ENCODE results near the gene FMNL1.

DNA sequence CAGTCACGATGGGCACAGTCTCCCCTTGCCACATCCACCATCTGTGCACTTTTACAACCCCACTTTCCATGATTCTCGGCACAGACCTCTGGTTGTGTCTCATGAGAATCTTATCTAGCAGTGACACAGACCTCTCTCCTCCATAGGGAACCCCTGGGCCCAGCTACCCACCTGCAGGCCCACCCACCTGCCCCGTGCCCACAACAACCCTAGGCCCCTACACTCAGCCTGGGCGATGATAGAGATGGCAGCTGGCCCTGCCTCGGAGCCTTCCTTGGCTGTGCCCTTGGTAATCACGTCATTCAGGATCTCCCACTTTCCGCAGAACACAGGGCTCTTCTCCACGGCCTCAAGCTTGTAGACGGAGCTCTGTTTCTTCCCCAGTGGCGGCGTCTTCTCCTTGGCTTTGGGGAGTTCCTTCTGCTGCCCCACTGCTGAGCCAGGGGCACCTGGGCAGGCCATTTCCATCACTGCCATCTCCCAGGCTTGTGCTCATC lies 68.6 kb downstream of the FMNL1 start:
- TF ChIP-seq EZH2phosphoT487 (IDR thresholded peaks at IDR 0.05): no peak
- TF ChIP-seq, protein P1, sequence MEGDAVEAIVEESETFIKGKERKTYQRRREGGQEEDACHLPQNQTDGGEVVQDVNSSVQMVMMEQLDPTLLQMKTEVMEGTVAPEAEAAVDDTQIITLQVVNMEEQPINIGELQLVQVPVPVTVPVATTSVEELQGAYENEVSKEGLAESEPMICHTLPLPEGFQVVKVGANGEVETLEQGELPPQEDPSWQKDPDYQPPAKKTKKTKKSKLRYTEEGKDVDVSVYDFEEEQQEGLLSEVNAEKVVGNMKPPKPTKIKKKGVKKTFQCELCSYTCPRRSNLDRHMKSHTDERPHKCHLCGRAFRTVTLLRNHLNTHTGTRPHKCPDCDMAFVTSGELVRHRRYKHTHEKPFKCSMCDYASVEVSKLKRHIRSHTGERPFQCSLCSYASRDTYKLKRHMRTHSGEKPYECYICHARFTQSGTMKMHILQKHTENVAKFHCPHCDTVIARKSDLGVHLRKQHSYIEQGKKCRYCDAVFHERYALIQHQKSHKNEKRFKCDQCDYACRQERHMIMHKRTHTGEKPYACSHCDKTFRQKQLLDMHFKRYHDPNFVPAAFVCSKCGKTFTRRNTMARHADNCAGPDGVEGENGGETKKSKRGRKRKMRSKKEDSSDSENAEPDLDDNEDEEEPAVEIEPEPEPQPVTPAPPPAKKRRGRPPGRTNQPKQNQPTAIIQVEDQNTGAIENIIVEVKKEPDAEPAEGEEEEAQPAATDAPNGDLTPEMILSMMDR (IDR thresholded peaks at IDR 0.05): no peak

Measured in neural progenitor cell (in vitro differentiated cells).